Cerebellar cortex (tissue), 1 donor: ENCODE data around the gene GALNTL6.
"Not testable (repeated sequence)": the region's sequence is repeated elsewhere in the genome, so short reads cannot be mapped to it uniquely, and the experiment has no call there.

Source experiments
- DNase-seq: peaks from one replicate; pipeline ENCODE4 v3.0.0-alpha.2; 2015; ENCODE audit warnings: low spot score

GALNTL6 gene

DNA sequence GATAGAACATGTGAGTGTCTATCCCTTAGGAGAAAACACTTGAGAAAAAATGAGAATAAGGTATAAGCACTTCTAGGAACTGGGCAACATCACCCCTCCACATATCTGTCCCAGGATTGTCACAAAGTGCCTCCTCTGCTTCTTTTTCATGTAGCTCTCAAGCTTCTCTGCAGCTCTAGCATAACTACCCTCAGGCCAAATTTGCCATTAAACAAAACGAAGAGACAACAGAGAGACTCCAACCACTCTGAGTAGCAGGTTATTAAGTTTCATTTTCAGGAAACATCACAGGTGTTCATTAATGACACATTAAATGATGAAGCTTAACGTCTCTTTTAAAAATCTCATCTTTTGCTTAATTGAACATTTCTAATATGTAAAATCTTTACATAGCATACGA lies 580.0 kb downstream of the GALNTL6 start:
- no peak for DNase-seq

DNA sequence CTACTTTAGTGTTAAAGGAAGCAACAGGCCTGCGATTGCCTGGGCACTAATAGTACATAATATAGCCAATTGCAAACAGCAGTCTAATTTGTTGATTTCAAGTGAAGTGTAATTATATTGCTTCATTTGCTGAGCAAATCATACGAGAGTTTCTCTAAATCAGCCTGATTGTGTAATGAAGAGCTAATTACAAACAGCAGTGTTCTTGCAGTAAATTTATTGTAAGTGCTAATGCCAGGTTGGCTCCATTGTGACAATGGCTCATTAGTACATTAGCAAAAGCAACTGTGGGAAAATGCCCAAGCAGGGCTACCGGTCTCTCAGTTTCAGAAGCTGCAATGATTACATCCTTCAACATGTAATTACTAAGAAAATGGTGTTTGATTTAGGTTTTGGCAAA lies 591.5 kb downstream of the GALNTL6 start:
- no peak for DNase-seq

DNA sequence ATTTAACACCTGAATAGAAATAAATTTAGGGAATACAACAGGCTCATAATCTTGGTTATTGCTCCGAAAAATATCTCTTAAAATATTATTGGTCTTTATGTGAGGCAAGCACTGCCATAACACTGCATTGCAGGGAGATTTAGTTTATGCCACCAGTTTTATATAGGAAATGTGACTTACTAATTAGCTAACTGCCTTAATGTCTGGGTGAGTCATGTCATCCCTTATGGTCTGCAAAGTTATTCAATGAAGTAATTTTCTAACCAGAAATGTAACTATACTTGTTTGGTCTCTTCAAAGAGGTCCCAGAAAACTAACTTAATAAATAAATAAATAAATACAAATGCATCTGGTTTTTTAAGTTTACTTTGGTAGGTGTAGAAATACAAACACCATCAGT lies 597.2 kb downstream of the GALNTL6 start:
- no peak for DNase-seq

DNA sequence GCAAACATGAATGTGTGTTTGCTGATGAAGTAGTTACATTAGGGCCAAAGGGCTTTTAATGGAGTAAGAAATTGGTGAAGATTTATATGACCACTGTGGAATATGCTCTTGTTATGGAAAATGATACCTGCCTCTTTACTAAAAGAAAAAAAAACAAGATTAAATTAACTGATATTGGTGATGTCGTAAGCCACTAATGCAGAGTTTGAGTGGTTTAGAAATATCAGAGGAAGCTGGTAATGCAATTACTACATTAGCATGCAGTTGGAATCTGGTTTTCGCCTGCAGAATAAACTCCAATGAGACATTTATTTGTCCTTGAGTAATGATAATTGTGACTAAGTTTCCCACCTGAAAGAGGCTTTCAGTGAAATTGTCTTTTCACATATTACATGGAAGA lies 597.9 kb downstream of the GALNTL6 start:
- no peak for DNase-seq

DNA sequence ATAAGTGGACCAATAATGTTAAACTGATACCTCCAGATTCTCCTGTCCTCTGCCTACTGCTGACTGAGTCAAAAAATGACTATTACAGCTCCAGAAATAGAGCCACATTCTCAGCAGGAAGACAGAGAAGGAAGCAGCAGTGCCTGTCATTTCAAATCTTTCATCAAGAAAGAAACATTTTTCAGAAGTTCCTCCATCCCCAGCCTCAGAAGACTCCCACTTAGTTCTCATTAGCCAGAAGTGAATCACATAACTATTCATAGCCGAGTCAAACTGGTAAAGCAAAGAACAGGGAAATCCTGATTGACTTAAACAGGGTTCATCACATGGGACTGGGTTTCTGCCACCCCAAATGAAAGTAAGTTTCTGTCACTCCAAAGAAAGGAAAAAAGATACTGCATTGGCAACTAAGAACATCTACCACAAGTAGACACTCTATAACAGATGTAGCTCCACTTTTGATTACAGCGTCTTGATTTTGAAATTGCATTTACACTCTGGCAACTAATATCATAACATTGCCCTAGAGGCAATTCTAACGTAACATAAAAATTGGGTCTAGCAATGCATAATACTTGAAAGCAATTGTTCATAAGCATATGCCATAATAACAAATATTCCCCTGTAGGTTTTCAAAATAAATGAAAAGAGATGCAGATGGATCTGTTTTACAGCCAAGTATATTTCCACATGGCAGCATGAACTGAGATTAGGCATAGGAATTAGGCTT lies 599.8 kb downstream of the GALNTL6 start:
- DNase-seq: no peak

DNA sequence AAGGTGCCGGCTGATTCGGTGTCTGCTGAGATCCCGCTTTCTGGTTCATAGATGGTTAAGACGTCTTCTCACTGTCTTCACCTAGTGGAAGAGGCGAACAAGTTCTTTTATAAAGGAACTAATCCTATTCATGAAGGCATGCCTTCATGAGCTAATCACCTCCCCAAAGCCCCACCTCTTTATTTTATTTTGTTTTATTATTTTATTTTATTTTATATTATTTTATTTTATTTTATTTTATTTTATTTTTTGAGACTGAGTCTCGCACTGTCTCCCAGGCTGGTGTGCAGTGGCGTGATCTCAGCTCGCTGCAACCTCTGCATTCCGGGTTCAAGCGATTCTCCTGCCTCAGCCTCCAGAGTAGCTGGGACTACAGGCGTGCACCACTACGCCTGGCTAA lies 615.8 kb downstream of the GALNTL6 start:
- DNase-seq: not testable (repeated sequence)

DNA sequence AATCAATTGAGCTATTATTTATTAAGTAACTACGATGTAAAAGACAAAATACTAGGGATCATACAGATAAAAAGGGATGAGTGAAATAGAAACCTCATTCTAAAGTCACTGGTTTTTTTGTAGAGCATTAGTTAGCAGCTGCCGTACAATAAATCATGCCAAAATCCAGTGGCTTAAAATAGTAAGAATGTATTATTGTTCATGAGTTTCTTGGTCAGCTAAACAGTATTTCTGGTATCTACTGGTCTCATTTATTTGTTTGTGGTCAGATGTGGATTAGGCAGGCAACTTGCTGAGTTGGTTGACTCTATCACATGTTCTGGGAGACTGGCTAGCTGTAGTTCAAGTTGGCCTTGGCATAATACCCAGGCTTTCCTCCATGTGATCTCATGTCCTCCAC lies 667.3 kb downstream of the GALNTL6 start:
- no peak for DNase-seq

DNA sequence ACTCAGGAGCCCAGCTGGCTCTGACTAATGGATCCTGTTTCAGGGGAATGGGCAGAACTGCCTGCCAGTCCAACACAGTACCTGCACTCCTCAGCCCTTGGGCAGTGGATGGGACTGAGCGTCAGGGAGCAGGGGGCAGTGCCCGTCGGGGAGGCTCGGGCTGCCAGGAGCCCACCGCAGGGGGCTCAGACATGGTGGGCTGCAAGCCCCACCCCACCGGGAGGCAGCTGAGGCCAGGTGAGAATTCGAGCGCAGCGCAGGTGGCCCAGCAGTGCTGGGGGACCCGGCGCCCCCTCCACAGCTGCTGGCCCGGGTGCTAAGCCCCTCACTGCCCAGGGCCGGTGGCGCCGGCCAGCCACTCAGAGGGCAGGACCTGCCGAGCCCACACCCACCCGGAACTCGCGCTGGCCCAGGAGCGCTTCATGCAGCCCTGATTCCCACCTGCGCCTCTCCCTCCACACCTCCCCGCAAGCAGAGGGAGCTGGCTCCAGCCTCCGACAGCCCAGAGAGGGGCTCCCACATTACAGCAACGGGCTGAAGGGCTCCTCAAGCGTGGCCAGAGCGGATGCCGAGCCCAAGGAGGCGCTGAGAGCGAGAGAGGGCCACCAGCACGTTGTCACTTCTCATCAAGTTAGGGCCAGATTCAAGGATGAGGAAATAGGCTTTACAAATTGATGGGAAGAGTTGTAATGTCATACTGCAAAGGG lies 668.8 kb downstream of the GALNTL6 start:
- DNase-seq: no peak

DNA sequence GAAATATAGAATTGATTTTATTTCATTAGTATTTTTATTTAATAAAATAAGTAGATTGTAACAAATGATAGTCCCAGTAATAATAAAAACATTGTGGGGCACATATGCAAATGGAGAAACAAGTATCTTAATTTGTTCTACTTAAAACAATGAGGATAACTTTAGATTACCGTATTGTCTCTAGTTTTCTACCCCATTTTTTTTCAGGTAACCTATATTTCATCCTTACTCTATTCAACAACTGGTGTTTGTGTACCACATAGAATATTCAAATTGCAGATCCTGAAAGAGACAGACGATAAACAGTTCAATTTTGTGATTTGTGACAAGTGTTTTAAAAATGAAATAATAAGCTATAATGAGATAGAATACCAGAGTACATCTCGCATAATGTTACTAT lies 671.8 kb downstream of the GALNTL6 start:
- DNase-seq: no peak

DNA sequence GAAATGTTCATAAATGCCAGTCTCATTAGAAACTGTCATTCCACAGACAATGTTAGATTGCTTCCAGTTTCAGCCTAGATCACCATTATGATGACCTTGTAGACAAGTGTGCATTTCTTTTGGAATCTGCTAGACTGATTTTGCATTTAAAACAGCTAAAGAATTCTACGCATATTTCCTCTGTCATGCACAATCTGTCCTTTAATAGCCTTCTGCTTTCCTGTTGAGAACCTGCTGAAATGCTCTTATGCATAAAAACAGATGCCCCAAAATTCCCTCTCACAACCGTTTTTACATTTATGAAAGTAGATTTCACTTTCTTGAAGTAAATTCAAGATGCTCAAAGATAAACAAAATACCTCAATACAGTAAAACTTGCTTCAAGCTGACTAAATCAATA lies 673.3 kb downstream of the GALNTL6 start:
- no peak for DNase-seq

DNA sequence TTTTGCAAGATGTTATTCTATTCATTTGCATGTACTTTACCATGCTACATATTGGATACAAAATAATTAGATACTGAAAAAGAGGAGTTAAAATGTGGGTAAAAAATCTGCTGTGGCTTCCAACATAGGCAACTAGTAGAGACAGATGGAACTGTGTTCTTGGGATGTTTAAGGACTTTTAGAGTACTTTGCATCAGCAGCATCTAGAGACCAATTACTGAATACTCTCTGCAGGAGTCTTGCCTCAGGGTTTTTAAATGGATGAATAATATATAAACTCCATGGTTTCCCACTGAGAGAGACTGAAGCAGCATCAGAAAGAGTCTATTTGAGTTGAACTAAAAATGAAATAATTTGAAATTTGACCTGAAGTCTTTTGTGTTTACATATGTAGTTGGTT lies 676.7 kb downstream of the GALNTL6 start:
- DNase-seq: no peak

DNA sequence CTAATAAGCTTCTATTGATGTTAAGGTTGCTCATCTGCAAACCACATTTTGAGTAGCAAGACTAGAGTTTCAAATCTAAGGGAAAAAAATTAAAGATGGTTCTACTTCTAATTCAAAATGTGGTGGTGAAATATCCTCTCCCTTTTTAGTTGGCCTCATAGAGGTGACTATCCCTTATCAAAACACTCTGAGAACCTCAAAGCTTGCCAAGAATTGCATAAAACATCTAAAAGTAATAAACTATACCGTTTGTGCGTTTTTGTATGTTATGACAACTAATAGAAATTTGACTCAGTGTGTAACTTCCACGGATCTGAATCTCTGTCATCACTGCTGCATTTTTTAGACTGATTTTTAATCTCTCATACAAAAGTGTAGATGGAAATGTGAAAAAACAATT lies 682.6 kb downstream of the GALNTL6 start:
- no peak for DNase-seq

DNA sequence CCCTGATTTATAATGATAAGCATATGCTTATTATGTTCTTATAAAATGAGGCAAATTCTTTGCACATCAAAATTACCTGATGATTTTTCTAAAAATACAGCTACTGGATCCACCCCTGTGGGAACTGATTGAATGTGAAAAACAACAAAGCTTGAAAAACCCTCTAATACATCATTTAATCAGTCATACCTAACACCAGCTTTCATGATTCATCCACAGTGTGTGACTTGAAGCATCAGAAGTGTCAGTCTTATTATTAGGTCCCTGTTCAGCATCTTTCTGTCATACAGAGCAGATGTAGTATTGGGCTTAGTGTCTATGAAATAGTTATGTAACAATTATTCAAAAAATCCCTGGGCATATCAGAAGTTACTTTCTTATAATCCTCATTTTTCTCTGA lies 684.1 kb downstream of the GALNTL6 start:
- no peak for DNase-seq

DNA sequence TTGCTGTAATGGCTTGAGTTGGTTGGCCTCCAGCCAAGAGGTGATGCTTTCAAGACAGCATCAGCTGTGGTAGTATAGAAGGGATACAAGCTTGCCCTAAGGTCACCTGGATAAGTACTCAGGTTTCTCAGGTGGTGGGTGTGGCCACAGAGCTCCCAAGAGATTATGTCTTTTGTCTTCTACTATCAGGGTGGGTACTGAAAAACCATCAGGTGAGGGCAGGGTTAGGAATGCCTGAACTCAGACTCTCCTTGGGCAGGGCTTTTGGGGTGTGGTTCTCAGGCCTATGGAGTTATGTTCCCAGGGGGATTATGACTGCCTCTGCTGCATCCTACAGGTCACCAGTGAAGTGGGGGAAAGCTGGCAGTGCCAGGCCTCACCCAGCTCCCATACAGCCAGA lies 700.8 kb downstream of the GALNTL6 start:
- no peak for DNase-seq

DNA sequence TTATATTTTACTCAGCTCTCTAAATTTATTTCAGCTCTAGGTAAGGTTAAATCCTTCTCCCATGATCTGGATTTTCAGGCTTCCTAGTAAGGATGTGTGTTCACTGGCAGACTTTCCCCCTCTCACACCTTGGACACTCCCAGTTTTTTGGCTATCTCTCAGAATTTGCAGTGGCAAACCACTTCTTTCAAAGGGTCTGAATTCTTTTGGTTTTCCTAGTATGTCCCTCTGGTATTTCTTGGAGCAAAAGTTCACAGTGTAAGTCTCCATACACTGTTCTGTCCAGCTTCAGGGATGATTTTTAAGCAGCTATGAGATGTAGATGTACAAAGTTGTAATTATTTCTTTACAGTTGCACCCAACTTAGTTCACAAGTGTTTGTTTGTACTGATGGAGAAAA lies 701.6 kb downstream of the GALNTL6 start:
- no peak for DNase-seq

DNA sequence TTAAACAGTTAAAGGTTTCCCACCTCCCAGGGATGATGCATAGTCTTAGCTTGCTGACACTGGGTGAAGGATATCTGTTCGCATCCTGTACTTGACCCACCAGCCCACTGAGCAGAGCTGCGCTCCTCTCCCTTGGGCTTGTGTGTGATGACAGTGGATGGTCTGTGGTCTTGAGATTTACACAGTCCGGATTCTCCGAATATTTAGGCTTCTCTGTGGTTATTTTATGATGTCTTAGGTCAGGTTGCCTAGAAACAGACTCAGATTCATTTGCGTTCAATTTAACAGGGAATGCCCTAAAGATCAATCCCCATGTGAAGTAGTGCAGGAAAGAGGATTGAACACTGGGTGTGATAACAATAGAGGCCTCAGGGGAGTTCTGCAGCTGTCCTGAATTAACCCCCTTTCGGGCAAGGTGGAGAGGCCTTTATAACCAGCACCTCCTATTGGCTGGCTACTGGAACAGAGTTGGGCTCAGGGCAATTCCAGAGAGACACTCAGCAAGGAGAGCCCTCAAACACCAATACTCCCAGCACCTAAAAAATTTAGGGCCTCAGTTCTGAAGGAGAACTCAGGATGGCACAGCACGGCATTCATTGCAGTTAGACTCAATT lies 702.2 kb downstream of the GALNTL6 start:
- DNase-seq: no peak

DNA sequence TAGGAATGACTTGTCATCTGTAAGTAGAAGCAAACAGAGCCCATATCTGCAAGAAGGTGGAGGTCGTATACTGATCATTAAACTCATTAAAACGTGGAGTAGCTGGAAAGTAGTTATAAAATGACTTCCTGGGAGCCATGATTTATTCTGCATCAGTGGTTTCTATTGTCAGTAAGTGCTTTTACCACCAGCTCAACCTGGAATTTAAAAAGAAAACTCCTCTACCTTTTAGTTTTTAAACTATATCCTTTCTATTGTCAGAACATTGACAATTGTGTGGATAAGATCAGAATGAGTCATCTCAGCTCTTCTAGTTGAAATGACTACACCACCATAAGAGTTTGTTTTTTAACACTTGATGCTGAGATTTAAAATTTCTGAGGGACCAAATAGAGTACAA lies 704.2 kb downstream of the GALNTL6 start:
- DNase-seq: no peak

DNA sequence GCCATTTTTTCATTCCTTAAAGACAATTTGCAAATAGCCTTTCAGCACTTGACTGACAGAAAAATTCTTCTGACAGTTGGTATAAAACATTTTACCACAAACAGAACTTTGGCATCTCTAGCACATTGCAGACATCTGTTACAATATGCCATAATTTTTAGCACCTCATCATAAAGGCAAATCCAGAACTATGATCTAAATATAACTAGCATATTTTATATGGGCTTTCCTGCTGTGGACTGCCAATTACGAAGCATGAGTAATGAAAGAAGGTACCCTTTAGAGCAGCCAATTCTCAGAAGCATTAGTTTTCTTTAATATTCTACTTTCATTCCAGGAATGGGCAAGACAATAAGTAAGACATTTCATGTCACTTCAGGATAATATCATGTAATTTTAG lies 708.0 kb downstream of the GALNTL6 start:
- no peak for DNase-seq

DNA sequence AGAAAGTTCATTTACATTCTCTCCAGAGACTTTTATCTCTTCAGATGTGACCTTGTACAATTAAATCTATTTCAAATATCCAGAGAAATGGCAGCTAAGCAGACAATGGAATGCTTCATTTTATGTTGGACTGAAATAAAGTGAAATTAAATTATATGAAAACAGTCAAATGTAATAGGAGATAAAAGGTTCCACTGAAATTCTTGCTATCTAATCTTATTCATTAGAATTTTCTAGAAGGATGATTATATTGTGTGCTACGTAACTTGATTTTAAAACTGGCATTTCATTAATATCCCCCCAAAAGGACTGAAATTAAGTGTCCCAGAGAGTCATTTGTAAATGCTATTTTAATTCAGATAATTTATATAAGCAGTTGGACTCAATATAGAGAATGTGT lies 708.5 kb downstream of the GALNTL6 start:
- DNase-seq: no peak

DNA sequence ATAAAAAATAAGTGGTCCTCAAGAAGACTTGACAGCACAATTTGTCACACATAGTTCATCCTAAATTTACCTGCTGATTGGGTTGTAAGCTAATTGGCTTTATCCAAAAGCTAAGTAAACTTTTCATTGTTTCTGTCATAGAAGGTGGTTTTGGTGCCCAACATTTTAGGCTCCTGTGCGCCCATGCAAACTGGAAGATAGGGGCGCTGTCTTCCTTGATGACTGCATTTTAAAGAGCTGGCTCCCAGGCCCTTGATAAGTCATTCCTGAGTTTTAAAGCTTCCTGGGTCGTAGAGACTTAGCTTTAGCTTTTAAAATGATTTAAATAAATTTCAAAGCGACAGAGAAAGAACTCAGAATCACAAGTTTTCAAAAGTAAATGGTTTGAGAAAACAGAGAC lies 730.0 kb downstream of the GALNTL6 start:
- DNase-seq: no peak

DNA sequence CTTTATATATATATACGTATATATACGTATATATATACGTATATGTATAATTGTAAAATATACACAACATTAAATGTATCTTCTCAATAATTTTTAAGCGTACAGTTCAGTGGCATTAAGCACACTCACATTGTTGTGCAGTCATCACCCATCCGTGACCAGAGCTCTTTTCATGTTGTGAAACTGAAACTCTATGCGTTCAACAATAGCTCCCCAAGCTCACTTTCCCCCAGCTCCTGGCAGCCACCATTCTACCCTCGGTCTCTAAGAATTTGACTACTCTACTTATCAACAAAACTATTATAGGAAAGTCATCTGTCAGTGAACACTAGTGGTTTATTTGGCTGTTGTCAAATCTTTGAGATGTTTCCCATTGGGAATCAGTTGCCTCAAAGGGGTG lies 733.6 kb downstream of the GALNTL6 start:
- DNase-seq: no peak

DNA sequence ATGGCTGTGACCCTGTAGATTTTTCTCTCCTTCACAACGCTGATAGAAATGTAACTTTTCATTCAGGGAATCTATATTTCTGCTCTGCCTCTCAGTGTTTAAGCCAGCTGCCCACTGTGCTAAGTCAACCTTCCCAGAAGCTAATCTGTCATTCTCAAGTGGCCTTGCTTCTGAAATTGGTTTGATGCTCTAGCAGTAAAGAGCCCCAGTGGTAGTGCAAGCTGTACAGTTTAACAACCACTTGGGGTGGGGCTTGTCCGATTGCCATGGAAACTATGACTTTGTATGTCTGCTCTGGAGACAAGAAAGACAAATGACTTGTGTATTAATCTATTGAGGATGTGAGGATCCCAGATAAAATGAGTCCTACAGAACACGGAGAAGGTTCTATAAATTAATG lies 734.5 kb downstream of the GALNTL6 start:
- no peak for DNase-seq

DNA sequence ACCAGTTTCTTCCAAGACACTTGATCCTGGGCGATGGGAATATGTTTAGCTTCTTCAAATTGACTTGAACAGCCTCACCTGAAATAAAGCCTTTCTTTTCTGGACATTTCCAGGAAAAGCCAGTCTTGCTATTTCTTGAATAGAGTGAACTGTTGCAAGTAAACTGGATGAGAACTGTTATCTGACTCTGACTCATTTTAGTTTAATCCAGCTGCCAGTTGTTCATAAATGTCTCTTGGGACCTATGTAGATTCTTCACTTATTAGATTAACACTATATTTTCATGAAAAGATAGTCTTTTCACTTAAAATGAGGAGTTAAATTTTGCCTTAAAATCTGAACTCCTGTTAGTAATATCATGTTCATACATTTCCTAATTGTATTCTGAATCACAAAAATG lies 740.0 kb downstream of the GALNTL6 start:
- no peak for DNase-seq

DNA sequence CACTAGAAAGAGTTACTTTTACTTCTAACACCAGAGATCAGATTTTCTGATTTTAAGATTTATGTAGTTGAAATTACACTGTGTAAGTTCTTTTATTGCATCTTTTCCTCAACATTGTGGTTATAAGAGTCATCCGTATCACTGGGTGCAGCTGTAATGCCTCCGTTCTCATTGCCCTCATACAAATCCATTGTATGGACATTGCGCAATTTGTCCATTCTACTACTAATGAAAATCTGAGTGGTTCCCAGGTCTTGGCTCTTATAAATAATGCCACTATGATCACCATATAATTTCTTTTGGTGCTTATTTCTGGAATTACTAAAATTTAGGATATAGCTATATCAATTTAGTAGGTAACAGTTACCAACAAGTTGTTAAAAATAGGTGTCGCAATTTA lies 741.4 kb downstream of the GALNTL6 start:
- no peak for DNase-seq
